K562 (cell line): ENCODE data around the gene DYRK4. TPM values are rescaled to one million over a fixed set of nuclear protein-coding genes. Genes with fewer than 3 reads are reported as not detected.

ENCODE experiments used
- ATAC-seq: fragments of 200-7000 bp; cut with Tn5 transposase; 3 replicates; pipeline ENCODE4 v1.9.1; 2020; ENCODE audit warnings: moderate library complexity
- BruUV-seq: library from RNA; stranded (reverse); fragments of 400-500 nt; replicated peaks from 2 replicates; lab custom pipeline; 2021; lab: Mats Ljungman, UMichigan
- CTCF ChIA-PET: fragments of 300-600 bp; formaldehyde crosslinking; extraction: SDS; loops from one replicate; lab custom pipeline; 2021; ENCODE audit warnings: low intra/inter-chr PET ratio; lab: Yijun Ruan, JAX
- POLR2A ChIA-PET: fragments of 300-600, 350-650 bp; sonication (Branson Sonifier 250); formaldehyde crosslinking; extraction: SDS; loops from one replicate; lab custom pipeline; 2021; ENCODE audit warnings: antibody characterized with exemption, inconsistent platforms; lab: Yijun Ruan, JAX
- DNase-seq, 4 experiments: peaks; one replicate each; pipeline versions ENCODE4 v3.0.0 to v3.0.0-alpha.2; 2011 to 2018; ENCODE audit warnings: low spot score in 3 of 4, mixed read lengths in 3 of 4; ENCODE audit errors: extremely low read depth in 1 of 4
- FAIRE-seq: peaks from 2 replicates; lab custom pipeline; 2011; peaks lifted over from hg19 to GRCh38; lab: Jason Lieb, UNC
- H2AFZ ChIP-seq: 2 replicates; pipeline ENCODE4 v1.6.0; 2011; ENCODE audit warnings: low read depth, low read length, control low read depth, inconsistent platforms
- H3K27ac ChIP-seq: fragments of 200-600 bp; 3 replicates; pipeline ENCODE4 v1.8.0; 2011; ENCODE audit warnings: low read depth, mild to moderate bottlenecking, control low read depth, inconsistent platforms, low read length, moderate library complexity, mixed read lengths; ENCODE audit errors: extremely low read depth
- H3K27me3 ChIP-seq, 2 experiments: fragments of 300-600 bp in 1 of 2; 2 replicates in 1 of 2; 3 replicates in 1 of 2; pipeline versions ENCODE4 v1.6.0 to v1.8.0; 2011; ENCODE audit warnings: inconsistent platforms in 2 of 2, low read length in 2 of 2, mild to moderate bottlenecking in 1 of 2, mixed read lengths in 1 of 2, moderate library complexity in 1 of 2; ENCODE audit not compliant: control insufficient read depth in 2 of 2, insufficient read depth in 2 of 2
- H3K36me3 ChIP-seq: fragments of 300-600 bp; 3 replicates; pipeline ENCODE4 v1.8.0; 2011; ENCODE audit warnings: mild to moderate bottlenecking, low read length, inconsistent platforms; ENCODE audit not compliant: control insufficient read depth, insufficient read depth
- H3K4me1 ChIP-seq, 2 experiments: fragments of 200-600 bp in 1 of 2; replicated peaks in 1 of 2; 2 replicates in 1 of 2; 3 replicates in 1 of 2; pipeline versions ENCODE4 v1.5.1 to v1.8.0; 2011; ENCODE audit warnings: inconsistent platforms in 2 of 2, low read length in 2 of 2, mild to moderate bottlenecking in 1 of 2, mixed read lengths in 1 of 2, moderate library complexity in 1 of 2; ENCODE audit not compliant: control insufficient read depth in 2 of 2, insufficient read depth in 2 of 2
- H3K4me2 ChIP-seq: 2 replicates; pipeline ENCODE4 v1.6.1; 2011; ENCODE audit warnings: low read length, control low read depth, inconsistent platforms, mixed read lengths; ENCODE audit not compliant: insufficient read depth
- H3K4me3 ChIP-seq: fragments of 200-600 bp; sonication (generic), shearing (Covaris generic); 2 replicates; pipeline ENCODE4 v1.5.1; 2016; ENCODE audit warnings: control low read depth, inconsistent platforms
- H3K79me2 ChIP-seq: fragments of 200-600 bp; 3 replicates; pipeline ENCODE4 v1.8.0; 2011; ENCODE audit warnings: low read length, inconsistent platforms; ENCODE audit not compliant: control insufficient read depth, insufficient read depth
- H3K9ac ChIP-seq, 2 experiments: 2 replicates each; pipeline versions ENCODE4 v1.6.0 to v1.6.1; 2011; ENCODE audit warnings: low read depth in 2 of 2, low read length in 2 of 2, control low read depth in 1 of 2, inconsistent platforms in 1 of 2, mild to moderate bottlenecking in 1 of 2, mixed read lengths in 1 of 2; ENCODE audit not compliant: insufficient read depth in 1 of 2
- H3K9me1 ChIP-seq: one replicate; pipeline ENCODE4 v1.6.0; 2011; ENCODE audit warnings: inconsistent platforms, mild to moderate bottlenecking, low read length, moderate library complexity; ENCODE audit not compliant: control insufficient read depth, insufficient read depth
- H3K9me3 ChIP-seq: replicated peaks from 2 replicates; pipeline ENCODE4 v1.5.1; 2011; ENCODE audit warnings: low read depth, low read length, inconsistent platforms; ENCODE audit not compliant: control insufficient read depth, insufficient read depth
- H4K20me1 ChIP-seq: replicated peaks from 2 replicates; pipeline ENCODE4 v1.6.1; 2011; ENCODE audit warnings: low read length, inconsistent platforms, mixed read lengths; ENCODE audit not compliant: control insufficient read depth, insufficient read depth
- EP300 ChIP-seq: IDR thresholded peaks from 2 replicates; pipeline ENCODE4 v1.6.1; 2012; ENCODE audit warnings: low read length, improper control_type of control experiment
- GABPB1 ChIP-seq: sonication (generic); formaldehyde crosslinking; IDR thresholded peaks from 2 replicates; pipeline ENCODE4 v1.8.0; 2022; ENCODE audit warnings: mild to moderate bottlenecking, missing genetic modification reagents
- GTF2F1 ChIP-seq: IDR thresholded peaks from 2 replicates; pipeline ENCODE4 v1.6.1; 2011; ENCODE audit warnings: low read depth, low read length, improper control_type of control experiment
- KDM2B ChIP-seq: fragments of 250-450 bp; sonication (Bioruptor Pico); IDR thresholded peaks from 2 replicates; pipeline ENCODE4 v1.8.0; 2021; ENCODE audit warnings: mild to moderate bottlenecking, moderate library complexity
- MAFK ChIP-seq: IDR thresholded peaks from 2 replicates; pipeline ENCODE4 v1.6.1; 2011; ENCODE audit warnings: low read length, improper control_type of control experiment
- NFE2 ChIP-seq: IDR thresholded peaks from 2 replicates; pipeline ENCODE4 v1.6.1; 2014; ENCODE audit warnings: antibody characterized with exemption, low read depth
- TCF7L2 ChIP-seq: fragments of 150-350 bp; IDR thresholded peaks from 2 replicates; pipeline ENCODE4 v1.6.1; 2016; ENCODE audit warnings: low read depth, mild to moderate bottlenecking, low read length, moderate library complexity
- TRIM24 ChIP-seq, 2 experiments: fragments of 450-650 bp; IDR thresholded peaks; 2 replicates each; pipeline ENCODE4 v1.6.1; 2016
- XRCC3 ChIP-seq: fragments of 450-650 bp; IDR thresholded peaks from 2 replicates; pipeline ENCODE4 v1.6.1; 2017; ENCODE audit warnings: mild to moderate bottlenecking, moderate library complexity
- ZNF407 ChIP-seq: fragments of 450-650 bp; IDR thresholded peaks from 2 replicates; pipeline ENCODE4 v1.6.1; 2016; ENCODE audit warnings: low read depth
- ZNF655 ChIP-seq: fragments of 250-450 bp; sonication (Bioruptor Pico); IDR thresholded peaks from 2 replicates; pipeline ENCODE4 v1.5.0; 2021
- ZNF77 ChIP-seq: fragments of 250-450 bp; sonication (Bioruptor Pico); IDR thresholded peaks from 2 replicates; pipeline ENCODE4 v1.5.0; 2020
- WGBS: fragments of 100-300 bp; shearing (Covaris generic); methylation state at CpG from one replicate; pipeline ENCODE4 v1.1.6; 2016; ENCODE audit warnings: low coverage, mixed read lengths; ENCODE audit not compliant: insufficient coverage; ENCODE audit errors: missing lambda C conversion rate; 5-methylcytosine and 5-hydroxymethylcytosine counted together
- in situ Hi-C: fragments of 300-500 bp; cut with MboI; formaldehyde crosslinking; loops from 4 replicates; pipeline ENCODE4 v1.15.0; 2018; ENCODE audit warnings: inconsistent platforms, mixed read lengths
- intact Hi-C: fragments of 100-400 bp; cut with micrococcal nuclease; formaldehyde crosslinking; loops from 2 replicates; pipeline ENCODE4 v1.14.2; 2022
- polyA plus RNA-seq, 8 experiments: library from polyadenylated mRNA; depleted of rRNA in 4 of 8; stranded (reverse) in 5 of 8; unstranded in 3 of 8; fragments of >200 nt; fragmentation: Nextera tagmentation in 2 of 8; fragmentation: Illumina TruSeq in 1 of 8; extraction: Ambion mirVana in 2 of 8; extraction: Trizol in 1 of 8; gene quantifications; 2 replicates each; pipeline versions ENCODE4 v1.2.1 to v1.2.3, GENCODE V29; 2011 to 2014; ENCODE audit warnings: inconsistent platforms in 1 of 8, missing spikeins in 1 of 8
- total RNA-seq, 7 experiments: library from RNA; depleted of rRNA in 6 of 7; stranded (reverse); fragments of >200 nt in 6 of 7; fragmentation: Illumina TruSeq in 2 of 7; extraction: Trizol in 2 of 7; gene quantifications; 2 replicates each; pipeline versions ENCODE4 v1.2.1 to v1.2.3, GENCODE V29; 2011 to 2021; ENCODE audit warnings: low replicate concordance in 1 of 7
- TF ChIP-seq, protein P1 (sequence below): sonication (generic); formaldehyde crosslinking; IDR thresholded peaks from 2 replicates; pipeline ENCODE4 v1.8.1; 2023; ENCODE audit warnings: mild to moderate bottlenecking, missing genetic modification reagents

Gene DYRK4
- total and polyA plus RNA-seq, 9 of the 15 experiments (the other 6 are each of a cell fraction or from before 2014, with no cell fraction given), result 13.4 to 37.4 (median 22.2) TPM

DNA sequence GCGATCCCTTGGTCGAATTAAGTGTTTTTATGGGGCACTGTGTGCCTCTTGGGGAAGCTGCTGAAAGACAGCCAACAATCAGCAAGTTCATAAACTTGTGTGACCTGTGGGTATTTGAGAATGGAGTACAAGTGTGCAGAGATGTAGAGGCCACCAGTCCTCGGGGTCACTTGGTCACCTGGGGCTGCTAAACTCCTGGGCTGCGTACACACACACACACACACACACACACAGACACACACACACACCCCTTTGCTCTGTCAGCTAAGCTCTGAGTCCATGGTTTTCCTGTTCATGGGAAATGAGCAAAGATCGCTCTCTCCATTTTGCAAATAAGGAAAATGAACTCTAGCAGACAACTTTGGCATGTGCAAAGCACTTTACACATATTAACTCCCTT is 24.5 kb downstream of the DYRK4 start:
- Histone ChIP-seq H4K20me1 (no peaks in the 10 kb centered on the region), H3K4me3 (no peak overlapping the region), H3K27ac (no peak overlapping the region), H3K27me3 (peaks cover 0 to 23% of the 10 kb centered on the region in 2 experiments; a peak in 2 of 5 replicates), H3K9me3 (no peaks in the 10 kb centered on the region), H3K9ac (no peak overlapping the region), H3K4me1 (no peaks in the 10 kb centered on the region), H2AFZ (no peak overlapping the region), H3K9me1 (no peaks in the 10 kb centered on the region), H3K36me3 (no peaks in the 10 kb centered on the region), H3K79me2 (no peaks in the 10 kb centered on the region), H3K4me2 (no peak overlapping the region)
- ATAC-seq (no peak), DNase-seq (no peak), FAIRE-seq (no peak)
- intact Hi-C loops (no loop called here), in situ Hi-C loops (no loop called here)
- ChIA-PET CTCF (no interaction called here), POLR2A (no interaction called here)
- 9% methylated on average over 3 of the region's 5 CpGs for WGBS
- BruUV-seq, result no TSS peak
- TF ChIP-seq ZNF77, result no peak
- no peak for TF ChIP-seq EP300
- no peak for TF ChIP-seq MAFK
- TF ChIP-seq GABPB1 (CRISPR knock-in tag), result no peak
- TF ChIP-seq TCF7L2, result no peak
- TF ChIP-seq NFE2, result no peak
- no peak for TF ChIP-seq ZNF655 (CRISPR knock-in tag)
- TF ChIP-seq GTF2F1, result no peak
- TF ChIP-seq KDM2B (CRISPR knock-in tag), result no peak
- TF ChIP-seq TRIM24 (IDR thresholded peaks at IDR 0.05), result no peak
- TF ChIP-seq ZNF407, result no peak
- TF ChIP-seq, protein P1, sequence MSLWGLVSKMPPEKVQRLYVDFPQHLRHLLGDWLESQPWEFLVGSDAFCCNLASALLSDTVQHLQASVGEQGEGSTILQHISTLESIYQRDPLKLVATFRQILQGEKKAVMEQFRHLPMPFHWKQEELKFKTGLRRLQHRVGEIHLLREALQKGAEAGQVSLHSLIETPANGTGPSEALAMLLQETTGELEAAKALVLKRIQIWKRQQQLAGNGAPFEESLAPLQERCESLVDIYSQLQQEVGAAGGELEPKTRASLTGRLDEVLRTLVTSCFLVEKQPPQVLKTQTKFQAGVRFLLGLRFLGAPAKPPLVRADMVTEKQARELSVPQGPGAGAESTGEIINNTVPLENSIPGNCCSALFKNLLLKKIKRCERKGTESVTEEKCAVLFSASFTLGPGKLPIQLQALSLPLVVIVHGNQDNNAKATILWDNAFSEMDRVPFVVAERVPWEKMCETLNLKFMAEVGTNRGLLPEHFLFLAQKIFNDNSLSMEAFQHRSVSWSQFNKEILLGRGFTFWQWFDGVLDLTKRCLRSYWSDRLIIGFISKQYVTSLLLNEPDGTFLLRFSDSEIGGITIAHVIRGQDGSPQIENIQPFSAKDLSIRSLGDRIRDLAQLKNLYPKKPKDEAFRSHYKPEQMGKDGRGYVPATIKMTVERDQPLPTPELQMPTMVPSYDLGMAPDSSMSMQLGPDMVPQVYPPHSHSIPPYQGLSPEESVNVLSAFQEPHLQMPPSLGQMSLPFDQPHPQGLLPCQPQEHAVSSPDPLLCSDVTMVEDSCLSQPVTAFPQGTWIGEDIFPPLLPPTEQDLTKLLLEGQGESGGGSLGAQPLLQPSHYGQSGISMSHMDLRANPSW (CRISPR knock-in tag), result no peak
- no peak for TF ChIP-seq XRCC3
